ENCODE data around the gene SORD.
"Not testable (repeated sequence)": the region's sequence is repeated elsewhere in the genome, so short reads cannot be mapped to it uniquely, and the experiment has no call there.

- not testable (repeated sequence) for TF ChIP-seq TAF1 (IDR thresholded peaks at IDR 0.05; ENCODE audit: control insufficient read depth, extremely low read depth, insufficient read depth, low read length, severe bottlenecking); ZC3H4 (CRISPR knock-in tag; IDR thresholded peaks at IDR 0.05; ENCODE audit: borderline replicate concordance)
Measured at GRCh38 chr15:45073602-45074001, 50.6 kb downstream of the SORD start.

Measured in K562 (cell line).